Right atrium auricular region (tissue), 2 donors: ENCODE measurements around the gene GRIN3A. TPM values are rescaled to one million over a fixed set of nuclear protein-coding genes. Genes with fewer than 3 reads are reported as not detected.

Experiments used
- DNase-seq: peaks from one replicate; pipeline ENCODE4 v3.0.0-alpha.2; 2019; ENCODE audit warnings: low spot score
- H3K27ac ChIP-seq, 2 donors: fragments of 200-600 bp; sonication (generic); 1 replicate in 1 of 2; 2 replicates in 1 of 2; pipeline ENCODE4 v1.5.1; 2016 to 2019
- H3K27me3 ChIP-seq, 2 donors: fragments of 200-600 bp; sonication (generic); one replicate each; pipeline versions ENCODE4 v1.5.1 to v1.6.0; 2017 to 2019
- H3K36me3 ChIP-seq: fragments of 200-600 bp; sonication (generic); one replicate; pipeline ENCODE4 v1.5.1; 2016
- H3K4me1 ChIP-seq, 2 donors: fragments of 200-600 bp; sonication (generic); one replicate each; pipeline versions ENCODE4 v1.5.1 to v1.6.0; 2017 to 2019
- H3K4me3 ChIP-seq, 2 donors: fragments of 200-600 bp; sonication (generic); 1 replicate in 1 of 2; 2 replicates in 1 of 2; pipeline ENCODE4 v1.5.1; 2017 to 2019; ENCODE audit warnings: mild to moderate bottlenecking in 1 of 2, moderate library complexity in 1 of 2
- H3K9me3 ChIP-seq, 2 donors: fragments of 200-600 bp; sonication (generic); one replicate each; pipeline ENCODE4 v1.5.1; 2019
- total RNA-seq, 2 donors: library from RNA; depleted of rRNA; stranded (reverse); fragments of >200 nt; gene quantifications; one replicate each; pipeline ENCODE4 v1.1.0, GENCODE V29; 2016
- TF ChIP-seq, protein P1 (sequence below), 2 donors: fragments of 200-600 bp; sonication (generic); IDR thresholded peaks; one replicate each; pipeline ENCODE4 v1.5.1; 2019; ENCODE audit warnings: antibody characterized with exemption in 2 of 2

Gene GRIN3A
- total RNA-seq, 2 donors from 2014 or later: 0.44 TPM; not detected in 1

DNA sequence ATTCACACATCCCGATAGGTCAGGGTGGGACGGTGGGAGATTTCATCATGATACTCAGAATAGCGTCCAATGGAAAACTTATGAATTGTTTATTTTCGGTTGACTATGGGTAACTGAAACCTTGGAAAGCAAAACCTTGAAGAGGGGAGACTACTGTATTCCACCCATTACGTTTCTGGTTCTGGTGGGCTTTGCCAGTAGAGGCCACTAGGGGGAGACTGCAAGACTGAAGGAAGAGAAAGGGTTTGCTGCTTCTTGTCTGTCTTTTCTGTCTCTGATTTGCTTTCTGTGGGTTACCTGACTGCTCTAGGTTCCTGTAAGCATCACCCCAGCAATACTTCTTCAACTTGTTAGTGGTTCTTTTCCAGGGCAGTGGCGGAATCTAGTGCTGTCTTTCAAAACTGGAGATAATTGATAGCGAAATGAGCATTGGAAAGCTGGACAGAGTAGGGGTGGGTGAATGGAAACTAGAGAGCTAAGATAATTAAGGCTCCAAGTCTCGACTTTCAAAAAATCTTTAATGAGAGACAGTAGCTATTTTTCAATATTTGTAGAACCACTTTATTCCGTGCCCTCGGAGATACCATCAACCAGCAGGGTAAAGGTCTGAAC, 27.0 kb downstream of the GRIN3A start:
- no peaks in the 10 kb centered on the region for H3K9me3 ChIP-seq
- H3K36me3 ChIP-seq: no peaks in the 10 kb centered on the region
- H3K27ac ChIP-seq: no peak overlapping the region
- H3K4me3 ChIP-seq: no peak overlapping the region
- no peak for DNase-seq
- no peaks in the 10 kb centered on the region for H3K27me3 ChIP-seq
- H3K4me1 ChIP-seq: no peaks in the 10 kb centered on the region
- TF ChIP-seq, protein P1, sequence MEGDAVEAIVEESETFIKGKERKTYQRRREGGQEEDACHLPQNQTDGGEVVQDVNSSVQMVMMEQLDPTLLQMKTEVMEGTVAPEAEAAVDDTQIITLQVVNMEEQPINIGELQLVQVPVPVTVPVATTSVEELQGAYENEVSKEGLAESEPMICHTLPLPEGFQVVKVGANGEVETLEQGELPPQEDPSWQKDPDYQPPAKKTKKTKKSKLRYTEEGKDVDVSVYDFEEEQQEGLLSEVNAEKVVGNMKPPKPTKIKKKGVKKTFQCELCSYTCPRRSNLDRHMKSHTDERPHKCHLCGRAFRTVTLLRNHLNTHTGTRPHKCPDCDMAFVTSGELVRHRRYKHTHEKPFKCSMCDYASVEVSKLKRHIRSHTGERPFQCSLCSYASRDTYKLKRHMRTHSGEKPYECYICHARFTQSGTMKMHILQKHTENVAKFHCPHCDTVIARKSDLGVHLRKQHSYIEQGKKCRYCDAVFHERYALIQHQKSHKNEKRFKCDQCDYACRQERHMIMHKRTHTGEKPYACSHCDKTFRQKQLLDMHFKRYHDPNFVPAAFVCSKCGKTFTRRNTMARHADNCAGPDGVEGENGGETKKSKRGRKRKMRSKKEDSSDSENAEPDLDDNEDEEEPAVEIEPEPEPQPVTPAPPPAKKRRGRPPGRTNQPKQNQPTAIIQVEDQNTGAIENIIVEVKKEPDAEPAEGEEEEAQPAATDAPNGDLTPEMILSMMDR (IDR thresholded peaks at IDR 0.05): peak in 1 of 2 donors; percentile 48

DNA sequence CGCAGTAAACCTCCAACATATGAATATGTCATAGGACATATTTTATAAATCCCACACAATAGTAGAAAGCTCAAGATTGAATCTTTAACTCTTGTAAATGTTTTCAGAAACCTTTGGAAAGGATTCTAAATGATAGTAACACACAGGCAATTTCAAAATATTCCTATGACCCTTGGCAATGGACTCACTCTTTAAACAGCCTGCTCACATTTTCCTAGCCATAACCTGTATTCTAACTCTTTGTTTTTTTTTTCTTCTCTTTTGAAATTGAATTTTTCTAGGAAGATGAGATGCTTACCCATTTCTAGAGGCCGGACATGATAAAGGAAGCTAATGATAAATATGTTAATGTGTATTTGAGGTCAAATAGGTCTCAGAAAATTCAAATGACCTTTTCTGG, 29.6 kb downstream of the GRIN3A start:
- Histone ChIP-seq H3K27me3 (no peaks in the 10 kb centered on the region), H3K4me3 (no peak overlapping the region), H3K4me1 (peaks cover 0 to 7% of the 10 kb centered on the region in 2 donors), H3K9me3 (no peaks in the 10 kb centered on the region), H3K27ac (no peak overlapping the region), H3K36me3 (no peaks in the 10 kb centered on the region)
- no peak for DNase-seq
- TF ChIP-seq, protein P1 (IDR thresholded peaks at IDR 0.05): no peak

DNA sequence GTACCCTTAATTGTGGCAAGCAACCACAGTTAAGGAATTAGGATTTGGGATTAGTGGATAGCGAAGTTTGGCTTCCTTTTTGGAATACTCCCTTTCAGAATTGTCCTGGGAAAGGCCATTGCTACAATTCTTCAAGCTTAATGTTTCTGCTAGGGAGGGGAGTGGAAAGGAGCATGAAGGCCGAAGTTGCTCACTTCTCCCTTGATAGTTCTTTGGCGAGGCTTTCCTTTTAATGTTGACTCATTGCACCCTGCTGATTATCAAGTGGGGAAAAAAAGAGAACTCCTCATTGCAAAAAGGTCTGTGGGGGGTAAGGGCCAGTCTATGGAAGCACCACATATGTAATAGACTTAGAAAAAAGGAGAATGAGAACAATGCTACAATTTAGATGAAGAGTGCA, 30.7 kb downstream of the GRIN3A start:
- Histone ChIP-seq H3K4me3 (no peak overlapping the region), H3K27me3 (no peaks in the 10 kb centered on the region), H3K9me3 (no peaks in the 10 kb centered on the region), H3K36me3 (no peaks in the 10 kb centered on the region), H3K4me1 (peaks cover 0 to 7% of the 10 kb centered on the region in 2 donors), H3K27ac (no peak overlapping the region)
- TF ChIP-seq, protein P1 (IDR thresholded peaks at IDR 0.05): no peak
- DNase-seq: no peak

DNA sequence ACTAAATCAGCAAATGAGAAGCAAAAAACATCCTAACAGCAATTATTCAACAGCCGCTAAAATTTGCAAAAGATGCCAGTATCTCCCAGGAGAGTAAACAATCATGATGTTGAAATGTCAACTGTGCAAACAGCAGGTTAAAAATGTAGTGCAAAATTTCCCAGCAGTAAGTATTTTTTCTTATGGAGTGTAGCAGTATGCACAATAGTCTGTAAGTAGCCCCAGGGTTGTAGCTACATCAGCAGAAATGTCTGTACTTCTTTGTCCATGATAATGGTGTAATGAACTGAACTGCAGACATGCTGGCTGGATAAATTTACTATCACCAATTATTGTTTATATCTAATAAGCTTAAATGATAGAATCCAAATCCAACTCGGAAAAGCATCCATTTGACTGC, 31.4 kb downstream of the GRIN3A start:
- no peak for DNase-seq
- H3K4me1 ChIP-seq: peaks cover 0 to 7% of the 10 kb centered on the region in 2 donors
- no peaks in the 10 kb centered on the region for H3K36me3 ChIP-seq
- TF ChIP-seq, protein P1 (IDR thresholded peaks at IDR 0.05): no peak
- no peaks in the 10 kb centered on the region for H3K27me3 ChIP-seq
- no peaks in the 10 kb centered on the region for H3K9me3 ChIP-seq
- no peak overlapping the region for H3K27ac ChIP-seq
- H3K4me3 ChIP-seq: no peak overlapping the region

DNA sequence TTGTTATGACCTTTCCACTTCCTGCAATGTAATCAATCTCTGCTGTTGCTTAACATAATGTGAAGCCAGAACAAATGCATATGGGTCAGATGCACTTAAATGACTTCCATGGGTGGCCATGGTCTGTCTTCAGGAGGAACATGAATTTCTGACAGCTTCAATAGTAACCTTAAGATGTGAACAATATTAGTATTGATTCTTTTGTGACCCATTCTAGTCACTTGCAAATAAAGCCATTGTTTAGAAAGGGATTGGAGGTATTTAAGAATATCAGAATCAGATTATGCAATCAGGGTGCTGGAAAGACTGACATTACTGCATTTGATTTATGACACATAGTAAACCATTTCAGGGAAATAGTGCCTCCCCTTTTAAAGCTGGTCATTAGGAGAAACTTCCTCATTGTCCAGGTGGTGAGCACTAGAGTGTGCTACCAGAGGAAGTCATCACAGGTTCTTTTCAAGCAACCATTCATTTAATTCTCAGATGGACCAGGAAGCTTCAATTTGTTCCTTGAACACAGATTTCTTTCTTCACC, 32.1 kb downstream of the GRIN3A start:
- no peak overlapping the region for H3K4me3 ChIP-seq

More for the DNA sequence above, 32.1 kb downstream of the GRIN3A start:
- TF ChIP-seq, protein P1 (IDR thresholded peaks at IDR 0.05): no peak
- no peaks in the 10 kb centered on the region for H3K27me3 ChIP-seq
- DNase-seq: no peak
- no peak overlapping the region for H3K27ac ChIP-seq
- no peaks in the 10 kb centered on the region for H3K9me3 ChIP-seq
- no peaks in the 10 kb centered on the region for H3K36me3 ChIP-seq
- H3K4me1 ChIP-seq: peaks cover 0 to 7% of the 10 kb centered on the region in 2 donors
